Inflammatory macrophage (primary cell): ENCODE results near the gene FMNL3.
"Not testable (repeated sequence)": the region's sequence is repeated elsewhere in the genome, so short reads cannot be mapped to it uniquely, and the experiment has no call there.

Experiments
- DNase-seq, 2 donors: peaks; one replicate each; pipeline ENCODE4 v3.0.0-alpha.2; 2020 to 2022

Gene FMNL3

GRCh38 chr12:49631336-49631907, 75.8 kb downstream of the FMNL3 start:
- DNase-seq, result no peak

GRCh38 chr12:49627752-49628360, 79.3 kb downstream of the FMNL3 start:
- DNase-seq, result no peak

- no peak for DNase-seq
Measured at GRCh38 chr12:49626836-49627235, 80.4 kb downstream of the FMNL3 start.

GRCh38 chr12:49626169-49626835, 80.9 kb downstream of the FMNL3 start:
- DNase-seq, result peak in 1 of 2 donors; percentile 22

- no peak for DNase-seq
Measured at GRCh38 chr12:49624921-49625577, 82.2 kb downstream of the FMNL3 start.

GRCh38 chr12:49623142-49623904, 83.9 kb downstream of the FMNL3 start, which contains the start of gene PRPF40B:
PRPF40B (plus strand) TSS chr12:49623561; CDS start chr12:49623591, 30 bp downstream.
- peak; percentile 79 to 88 for DNase-seq

- no peak for DNase-seq
Measured at GRCh38 chr12:49622501-49623141, 84.6 kb downstream of the FMNL3 start.

- peak in 1 of 2 donors; percentile 25 for DNase-seq
Measured at GRCh38 chr12:49621651-49622500, 85.3 kb downstream of the FMNL3 start.

GRCh38 chr12:49619286-49619685, 87.9 kb downstream of the FMNL3 start:
- no peak for DNase-seq

GRCh38 chr12:49618576-49618975, 88.6 kb downstream of the FMNL3 start:
- DNase-seq, result no peak

- DNase-seq, result no peak
Measured at GRCh38 chr12:49616533-49617219, 90.5 kb downstream of the FMNL3 start.

- DNase-seq, result no peak
Measured at GRCh38 chr12:49615725-49616124, 91.5 kb downstream of the FMNL3 start.

GRCh38 chr12:49612210-49612609, 95.0 kb downstream of the FMNL3 start:
- no peak for DNase-seq

- DNase-seq, result not testable (repeated sequence)
Measured at GRCh38 chr12:49610785-49611184, 96.4 kb downstream of the FMNL3 start.

GRCh38 chr12:49609875-49610154, 97.4 kb downstream of the FMNL3 start:
- DNase-seq, result no peak

GRCh38 chr12:49609059-49609874, 97.9 kb downstream of the FMNL3 start:
- DNase-seq, result no peak

- not testable (repeated sequence) for DNase-seq
Measured at GRCh38 chr12:49605539-49605938, 101.7 kb downstream of the FMNL3 start, which contains the start of gene FAM186B. FAM186B (minus strand) TSS chr12:49605639; CDS start chr12:49605477, 162 bp downstream.

- DNase-seq, result no peak
Measured at GRCh38 chr12:49604856-49605255, 102.3 kb downstream of the FMNL3 start.

- DNase-seq, result no peak
Measured at GRCh38 chr12:49603721-49604120, 103.5 kb downstream of the FMNL3 start.

- DNase-seq, result no peak
Measured at GRCh38 chr12:49599961-49600360, 107.2 kb downstream of the FMNL3 start.
